Measurements from ENCODE around the gene CTAG1A.
"Not testable (repeated sequence)": the region's sequence is repeated elsewhere in the genome, so short reads cannot be mapped to it uniquely, and the experiment has no call there.

- TF ChIP-seq CHD2 (IDR thresholded peaks at IDR 0.05; ENCODE audit: low read length, partially characterized antibody); MYC (IDR thresholded peaks at IDR 0.05; ENCODE audit: borderline replicate concordance, low read length): not testable (repeated sequence)
Observed at GRCh38 chrX:154570361-154570760, 14.6 kb upstream of the CTAG1A start.
